ENCODE measurements around the gene AICDA. TPM values are rescaled to one million over a fixed set of nuclear protein-coding genes. Genes with fewer than 3 reads are reported as not detected.
A peak's percentile ranks its signal among the peaks of the same experiment; 100 is the strongest.

AICDA gene
- total RNA-seq, 1 donor from 2014 or later = not detected

DNA sequence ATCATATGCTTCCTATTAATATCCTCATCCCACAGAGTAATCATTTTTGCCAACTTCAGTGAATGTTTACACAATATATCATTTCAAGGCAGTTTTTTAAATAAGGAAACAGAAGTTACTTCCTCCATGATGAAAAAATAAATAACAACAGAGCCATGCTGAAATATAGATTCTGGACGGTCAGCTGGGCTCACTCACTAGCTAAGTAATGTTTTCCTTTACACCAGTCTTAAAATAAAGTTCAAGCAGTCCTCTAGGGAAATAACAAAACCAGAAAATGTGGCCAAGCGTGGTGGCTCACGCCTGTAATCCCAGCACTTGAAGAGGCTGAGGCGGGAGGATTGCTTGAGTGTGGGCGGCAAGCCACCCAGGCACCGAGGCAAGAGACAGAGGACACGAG, 28.7 kb downstream of the AICDA start:
- no peaks in the 10 kb centered on the region for H3K27me3 Mint-ChIP-seq (ENCODE audit: insufficient read depth, low read depth)
- no peak overlapping the region for H3K27ac ChIP-seq
- no peaks in the 10 kb centered on the region for H3F3A ChIP-seq (ENCODE audit: low read depth)
- no peaks in the 10 kb centered on the region for H3K4me1 ChIP-seq
- H2AFZ ChIP-seq (replicated peaks) = no peak overlapping the region
- no peaks in the 10 kb centered on the region for H3K79me2 ChIP-seq (ENCODE audit: low read depth)
- H3K4me3 Mint-ChIP-seq = no peak overlapping the region
- no peak overlapping the region for H3K4me3 ChIP-seq
- no peak for DNase-seq (ENCODE audit: low spot score)
- no peaks in the 10 kb centered on the region for H4K20me1 ChIP-seq (ENCODE audit: low read depth)
- H3K9me3 ChIP-seq (ENCODE audit: low read depth) = no peaks in the 10 kb centered on the region
- no peak overlapping the region for H3K4me2 ChIP-seq
- no peaks in the 10 kb centered on the region for H3K27me3 ChIP-seq
- no peak overlapping the region for H3K27ac Mint-ChIP-seq
- no peak overlapping the region for H3K9ac ChIP-seq
- H3K4me1 Mint-ChIP-seq = peaks cover 10% of the 10 kb centered on the region
- H3K36me3 ChIP-seq = no peaks in the 10 kb centered on the region
- no peaks in the 10 kb centered on the region for H3K36me3 Mint-ChIP-seq
- TF ChIP-seq, protein P1, sequence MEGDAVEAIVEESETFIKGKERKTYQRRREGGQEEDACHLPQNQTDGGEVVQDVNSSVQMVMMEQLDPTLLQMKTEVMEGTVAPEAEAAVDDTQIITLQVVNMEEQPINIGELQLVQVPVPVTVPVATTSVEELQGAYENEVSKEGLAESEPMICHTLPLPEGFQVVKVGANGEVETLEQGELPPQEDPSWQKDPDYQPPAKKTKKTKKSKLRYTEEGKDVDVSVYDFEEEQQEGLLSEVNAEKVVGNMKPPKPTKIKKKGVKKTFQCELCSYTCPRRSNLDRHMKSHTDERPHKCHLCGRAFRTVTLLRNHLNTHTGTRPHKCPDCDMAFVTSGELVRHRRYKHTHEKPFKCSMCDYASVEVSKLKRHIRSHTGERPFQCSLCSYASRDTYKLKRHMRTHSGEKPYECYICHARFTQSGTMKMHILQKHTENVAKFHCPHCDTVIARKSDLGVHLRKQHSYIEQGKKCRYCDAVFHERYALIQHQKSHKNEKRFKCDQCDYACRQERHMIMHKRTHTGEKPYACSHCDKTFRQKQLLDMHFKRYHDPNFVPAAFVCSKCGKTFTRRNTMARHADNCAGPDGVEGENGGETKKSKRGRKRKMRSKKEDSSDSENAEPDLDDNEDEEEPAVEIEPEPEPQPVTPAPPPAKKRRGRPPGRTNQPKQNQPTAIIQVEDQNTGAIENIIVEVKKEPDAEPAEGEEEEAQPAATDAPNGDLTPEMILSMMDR (IDR thresholded peaks at IDR 0.05) = no peak
- TF ChIP-seq EZH2phosphoT487 (IDR thresholded peaks at IDR 0.05) (no peak), EZH2 (IDR thresholded peaks at IDR 0.05) (no peak)
- no peaks in the 10 kb centered on the region for H3K9me3 Mint-ChIP-seq

DNA sequence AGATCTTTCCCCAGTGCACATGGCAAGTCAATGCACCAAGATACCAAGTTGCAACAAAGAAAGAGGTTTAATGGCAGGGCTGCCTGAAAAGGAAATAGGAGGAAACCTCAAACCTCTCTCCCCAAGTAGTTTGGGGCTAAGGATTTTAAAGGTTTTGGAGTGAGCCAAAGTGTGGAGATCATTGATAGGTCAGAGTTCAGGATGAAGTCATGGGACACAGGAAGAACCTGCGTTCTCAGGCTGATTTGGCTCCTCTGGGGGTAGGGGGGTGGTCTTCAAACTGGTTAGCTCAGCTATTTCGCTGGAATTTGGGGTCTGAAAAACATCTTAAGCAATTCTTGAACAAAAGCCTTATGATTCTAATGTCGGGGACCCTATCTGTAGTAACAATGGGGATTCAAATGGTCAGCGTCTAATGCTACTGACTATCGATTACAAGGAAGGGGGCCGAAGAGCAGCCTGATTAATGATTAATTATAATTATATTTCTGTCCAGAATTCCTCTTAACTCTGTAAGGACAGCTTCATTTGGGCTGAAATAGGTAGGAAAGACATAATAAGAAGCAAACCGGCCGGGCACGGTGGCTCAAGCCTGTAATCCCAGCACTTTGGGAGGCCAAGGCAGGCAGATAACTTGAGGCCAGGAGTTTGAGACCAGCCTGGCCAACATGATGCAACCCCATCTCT, 31.4 kb downstream of the AICDA start:
- H3K79me2 ChIP-seq (ENCODE audit: low read depth) = no peaks in the 10 kb centered on the region
- no peak overlapping the region for H3K27ac ChIP-seq
- H3K9me3 ChIP-seq (ENCODE audit: low read depth) = no peaks in the 10 kb centered on the region
- H3K36me3 ChIP-seq = no peaks in the 10 kb centered on the region
- Mint-ChIP-seq H3K27ac (no peak overlapping the region), H3K27me3 (ENCODE audit: insufficient read depth, low read depth) (no peaks in the 10 kb centered on the region), H3K4me1 (peaks cover 10% of the 10 kb centered on the region), H3K9me3 (no peaks in the 10 kb centered on the region), H3K4me3 (no peak overlapping the region), H3K36me3 (no peaks in the 10 kb centered on the region)
- H4K20me1 ChIP-seq (ENCODE audit: low read depth) = no peaks in the 10 kb centered on the region
- H3K4me3 ChIP-seq = no peak overlapping the region
- TF ChIP-seq, protein P1 (IDR thresholded peaks at IDR 0.05) = no peak
- TF ChIP-seq EZH2 (IDR thresholded peaks at IDR 0.05) (no peak), EZH2phosphoT487 (IDR thresholded peaks at IDR 0.05) (no peak)
- H3K9ac ChIP-seq = no peak overlapping the region
- peak overlapping the region; percentile 93 for H2AFZ ChIP-seq (replicated peaks)
- H3K27me3 ChIP-seq = no peaks in the 10 kb centered on the region
- no peaks in the 10 kb centered on the region for H3F3A ChIP-seq (ENCODE audit: low read depth)
- no peak for DNase-seq (ENCODE audit: low spot score)
- no peaks in the 10 kb centered on the region for H3K4me1 ChIP-seq
- H3K4me2 ChIP-seq = no peak overlapping the region

GRCh38 chr12:8577879-8578278, 34.8 kb downstream of the AICDA start:
- H4K20me1 ChIP-seq (ENCODE audit: low read depth) = no peaks in the 10 kb centered on the region
- no peak overlapping the region for H3K4me3 ChIP-seq
- DNase-seq (ENCODE audit: low spot score) = no peak
- Mint-ChIP-seq H3K4me1 (peaks cover 10% of the 10 kb centered on the region), H3K4me3 (no peak overlapping the region), H3K36me3 (no peaks in the 10 kb centered on the region), H3K9me3 (peaks cover 2% of the 10 kb centered on the region), H3K27me3 (ENCODE audit: insufficient read depth, low read depth) (peaks cover 2% of the 10 kb centered on the region), H3K27ac (no peak overlapping the region)
- H3K36me3 ChIP-seq = no peaks in the 10 kb centered on the region
- H3K27me3 ChIP-seq = no peaks in the 10 kb centered on the region
- no peaks in the 10 kb centered on the region for H3K4me1 ChIP-seq
- no peaks in the 10 kb centered on the region for H3K9me3 ChIP-seq (ENCODE audit: low read depth)
- H3K4me2 ChIP-seq = no peak overlapping the region
- H3F3A ChIP-seq (ENCODE audit: low read depth) = no peaks in the 10 kb centered on the region
- no peaks in the 10 kb centered on the region for H3K79me2 ChIP-seq (ENCODE audit: low read depth)
- no peak overlapping the region for H3K9ac ChIP-seq
- no peak overlapping the region for H2AFZ ChIP-seq (replicated peaks)
- TF ChIP-seq EZH2phosphoT487 (IDR thresholded peaks at IDR 0.05) (no peak), EZH2 (IDR thresholded peaks at IDR 0.05) (no peak)
- TF ChIP-seq, protein P1 (IDR thresholded peaks at IDR 0.05) = no peak
- H3K27ac ChIP-seq = no peak overlapping the region
